Activated effector memory CD4-positive, alpha-beta T cell treated with Interleukin-2 at 50 U/mL for 16 hours (primary cell): ENCODE results near the gene IL18RAP.

Experiments
- DNase-seq: peaks from one replicate; pipeline ENCODE4 v3.0.0-alpha.2; 2020

IL18RAP gene

DNA sequence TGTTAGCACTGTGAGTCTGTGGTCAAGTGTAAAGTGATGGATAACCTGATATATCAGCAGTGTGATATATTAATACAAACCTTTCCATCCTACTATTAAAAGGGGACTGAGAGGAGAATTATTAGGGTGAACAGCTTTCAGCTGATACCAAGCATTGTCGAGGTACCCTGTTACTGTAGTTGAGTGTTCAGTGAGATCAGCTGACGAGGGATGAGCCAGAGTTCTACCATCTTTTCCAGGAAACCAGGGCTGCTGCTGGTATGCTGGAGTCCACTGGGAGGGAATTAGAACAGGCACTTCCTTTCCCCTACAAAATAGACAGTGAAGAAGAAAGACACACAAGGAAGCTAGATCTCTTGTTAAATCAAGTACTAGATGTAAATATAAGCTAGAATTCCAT is 408 bp downstream of the IL18RAP start:
- no peak for DNase-seq

DNA sequence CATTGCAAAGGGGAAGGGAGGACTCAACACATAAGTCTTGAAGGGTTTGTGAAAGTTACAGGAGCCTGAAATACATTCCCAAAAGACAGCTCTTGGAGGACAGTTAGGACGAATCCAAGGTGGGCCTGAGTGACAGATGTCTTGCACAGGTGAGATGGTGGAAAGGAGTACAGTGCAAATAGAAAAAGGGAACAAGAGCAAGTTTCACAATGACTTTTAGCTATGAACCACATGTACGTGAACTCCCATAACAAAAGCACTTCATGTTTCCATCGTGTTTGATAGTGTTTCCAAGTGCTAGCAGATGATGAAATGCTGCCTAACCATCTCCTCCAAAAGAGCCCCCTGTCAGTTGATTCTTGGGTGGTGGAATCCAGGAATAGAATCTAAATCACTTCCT is 1.8 kb downstream of the IL18RAP start:
- no peak for DNase-seq

GRCh38 chr2:102425441-102426132 is 2.6 kb downstream of the IL18RAP start:
- no peak for DNase-seq

- no peak for DNase-seq
Measured at GRCh38 chr2:102427249-102427648, 4.3 kb downstream of the IL18RAP start.

- DNase-seq, result no peak
Measured at GRCh38 chr2:102428573-102428972, 5.6 kb downstream of the IL18RAP start.

DNA sequence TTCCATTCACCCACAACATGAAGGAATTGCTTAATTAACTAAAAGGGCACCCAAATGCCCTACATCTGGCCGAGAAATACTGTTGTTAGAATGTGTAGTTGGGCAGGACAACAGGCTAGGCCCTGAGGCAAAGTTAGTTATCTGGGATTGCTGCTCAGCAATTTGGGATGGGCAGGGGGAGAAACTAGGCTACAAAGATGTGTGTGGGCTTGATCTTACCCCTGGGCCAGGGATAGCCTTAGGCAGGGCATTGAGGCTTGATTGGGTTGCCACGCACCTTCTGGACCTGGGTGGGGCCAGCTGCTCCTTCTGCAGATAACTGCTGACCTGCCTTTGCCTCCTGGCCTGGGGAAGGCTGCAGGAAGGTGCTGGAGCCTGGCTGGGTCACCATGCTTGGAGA is 9.4 kb downstream of the IL18RAP start:
- no peak for DNase-seq

DNA sequence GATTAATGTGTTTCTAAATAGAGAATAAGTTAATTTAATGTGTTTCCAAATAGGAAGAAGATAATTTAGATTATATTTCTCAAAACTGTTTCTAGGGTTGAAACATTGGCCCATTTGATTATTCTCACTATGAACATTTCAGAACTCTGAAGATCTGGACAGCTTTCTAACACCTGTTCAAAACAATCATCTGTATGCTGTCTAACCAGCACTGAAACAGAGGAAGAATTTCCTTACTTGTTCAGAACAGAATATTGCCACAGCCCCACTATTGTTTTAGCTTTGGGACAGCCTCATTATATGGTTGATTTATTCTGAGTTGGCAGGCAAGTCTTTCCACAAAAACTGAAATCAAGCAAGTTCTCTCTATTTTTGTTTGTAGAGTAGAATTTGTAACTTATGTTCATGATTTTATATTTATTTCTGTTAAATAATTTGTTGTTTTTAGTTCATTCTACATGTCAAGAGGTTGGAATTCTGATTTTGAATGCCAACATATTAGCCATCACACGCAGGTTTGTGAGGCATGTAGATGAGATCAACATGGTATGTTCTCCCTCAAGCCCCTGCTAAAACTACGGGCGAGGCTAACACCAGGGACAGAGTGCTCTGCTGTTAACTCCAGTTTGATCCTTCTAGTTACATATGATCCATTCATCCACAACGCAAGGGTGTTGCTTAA is 11.2 kb downstream of the IL18RAP start:
- no peak for DNase-seq

- no peak for DNase-seq
Measured at GRCh38 chr2:102434655-102435381, 11.9 kb downstream of the IL18RAP start.

DNA sequence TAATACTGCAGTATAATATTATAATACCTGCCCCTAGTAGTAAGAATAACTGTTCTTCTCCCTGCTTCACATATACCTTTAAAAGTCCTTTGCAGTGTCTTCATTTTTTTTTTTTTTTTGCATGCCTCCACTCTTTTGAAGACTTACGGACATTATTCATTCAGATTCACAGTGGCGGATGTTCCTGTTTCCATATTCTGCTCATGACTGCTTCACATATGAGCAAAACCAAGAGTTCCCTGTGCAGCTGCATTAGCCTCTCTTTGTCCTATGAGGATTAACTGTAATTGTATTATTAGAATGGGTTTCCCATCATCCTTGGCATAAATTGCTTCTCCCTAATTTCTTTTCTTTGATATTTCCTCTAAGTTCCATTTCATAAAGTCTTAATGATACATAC is 12.8 kb downstream of the IL18RAP start:
- no peak for DNase-seq

DNA sequence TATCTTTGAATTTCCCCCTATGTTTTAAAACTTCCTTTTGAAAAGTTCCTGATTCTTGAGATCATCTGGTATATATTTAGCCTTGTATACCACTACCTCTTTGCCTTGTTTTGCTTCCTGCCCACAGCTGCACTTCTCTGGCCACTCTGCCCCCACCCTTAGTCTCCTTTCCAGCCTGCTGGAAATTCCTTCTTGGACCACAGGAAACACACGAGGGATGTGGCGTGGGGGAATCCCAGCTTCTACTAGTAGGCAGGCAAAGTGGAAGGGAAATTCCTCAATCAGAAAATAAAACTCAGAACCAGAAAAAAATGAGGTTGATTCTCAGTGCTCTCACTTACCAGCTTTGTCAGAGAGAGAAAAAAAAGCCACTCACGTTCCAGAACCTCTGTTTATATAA is 13.4 kb downstream of the IL18RAP start:
- DNase-seq, result no peak

DNA sequence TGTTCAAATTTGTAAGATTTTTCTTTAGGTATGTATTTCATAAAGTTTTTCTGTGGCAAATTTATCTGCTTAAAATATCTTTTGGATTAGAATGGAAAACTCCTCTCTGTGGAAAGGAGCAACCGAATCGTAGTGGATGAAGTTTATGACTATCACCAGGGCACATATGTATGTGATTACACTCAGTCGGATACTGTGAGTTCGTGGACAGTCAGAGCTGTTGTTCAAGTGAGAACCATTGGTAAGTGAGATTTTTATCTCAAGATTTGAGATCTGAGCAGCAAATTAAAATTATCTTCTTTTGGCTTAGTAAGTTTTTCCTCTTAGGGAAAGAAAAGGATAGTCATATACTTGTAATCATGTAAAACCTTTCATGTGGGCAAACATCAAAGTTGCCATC is 14.2 kb downstream of the IL18RAP start:
- DNase-seq, result no peak

- DNase-seq, result no peak
Measured at GRCh38 chr2:102438111-102438510, 15.2 kb downstream of the IL18RAP start.

GRCh38 chr2:102438578-102438977 is 15.6 kb downstream of the IL18RAP start:
- DNase-seq, result no peak

- DNase-seq, result no peak
Measured at GRCh38 chr2:102439065-102439695, 16.2 kb downstream of the IL18RAP start.

- DNase-seq, result peak; percentile 19
Measured at GRCh38 chr2:102442967-102443828, 20.2 kb downstream of the IL18RAP start.

- no peak for DNase-seq
Measured at GRCh38 chr2:102444233-102444632, 21.3 kb downstream of the IL18RAP start.

GRCh38 chr2:102446936-102447335 is 24.0 kb downstream of the IL18RAP start:
- no peak for DNase-seq

- DNase-seq, result peak; percentile 41
Measured at GRCh38 chr2:102449370-102449974, 26.5 kb downstream of the IL18RAP start.

DNA sequence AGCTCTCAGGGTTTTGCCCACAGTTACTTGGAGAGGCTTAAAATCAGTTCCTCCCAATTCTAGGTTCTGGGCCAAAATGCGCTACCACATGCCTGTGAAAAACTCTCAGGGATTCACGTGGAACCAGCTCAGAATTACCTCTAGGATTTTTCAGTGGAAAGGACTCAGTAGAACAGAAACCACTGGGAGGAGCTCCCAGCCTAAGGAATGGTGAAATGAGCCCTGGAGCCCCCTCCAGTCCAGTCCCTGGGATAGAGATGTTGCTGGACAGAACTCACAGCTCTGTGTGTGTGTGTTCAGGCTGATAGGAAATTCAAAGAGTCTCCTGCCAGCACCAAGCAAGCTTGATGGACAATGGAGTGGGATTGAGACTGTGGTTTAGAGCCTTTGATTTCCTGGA is 29.0 kb downstream of the IL18RAP start:
- DNase-seq, result no peak

DNA sequence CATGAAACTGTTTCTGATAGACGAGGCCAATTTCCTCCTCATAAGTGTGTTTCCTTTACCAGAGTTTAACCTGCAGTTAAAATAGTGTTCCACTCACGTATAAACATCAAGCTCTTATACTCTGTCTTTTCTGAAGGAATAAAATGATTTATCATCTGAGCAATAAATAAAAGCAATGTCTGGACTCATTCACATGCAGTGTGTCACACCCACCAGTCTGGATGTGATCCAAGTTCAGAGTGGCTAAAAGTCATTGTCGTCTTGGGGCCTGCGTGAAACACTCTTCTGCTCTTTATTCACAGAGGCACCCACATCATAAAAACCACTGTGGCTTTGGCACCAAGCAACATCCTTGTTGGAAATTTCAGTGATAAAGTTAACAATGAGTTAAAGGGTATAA is 30.5 kb downstream of the IL18RAP start:
- no peak for DNase-seq

DNA sequence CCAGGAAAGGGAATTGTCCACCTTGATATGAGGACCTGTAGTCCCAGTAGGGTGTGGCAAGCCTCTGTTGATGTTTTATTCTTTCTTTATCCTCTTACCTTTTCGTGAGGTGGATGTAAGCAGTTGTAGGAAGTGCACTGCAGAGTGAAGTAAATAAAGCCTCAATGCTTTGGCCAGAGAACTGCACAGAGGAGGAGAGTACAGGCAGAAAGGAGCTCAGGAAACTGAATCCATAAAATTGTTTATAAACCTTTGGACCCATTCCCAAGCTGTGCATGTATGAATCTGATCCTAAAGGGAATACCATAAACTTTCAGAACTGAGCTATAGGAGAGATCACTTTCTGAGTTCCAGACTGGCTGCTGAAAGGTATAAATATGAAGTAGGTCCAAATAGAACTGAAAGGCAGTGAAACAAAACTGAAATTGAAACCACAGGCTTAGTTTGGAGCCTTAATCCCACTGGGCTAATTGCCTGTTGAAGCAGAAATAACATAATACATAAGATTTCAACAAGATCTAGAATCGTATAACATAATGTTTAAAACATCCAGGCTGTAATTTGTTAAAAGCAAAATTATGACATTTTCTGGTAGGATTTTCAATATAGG is 32.2 kb downstream of the IL18RAP start:
- no peak for DNase-seq

DNA sequence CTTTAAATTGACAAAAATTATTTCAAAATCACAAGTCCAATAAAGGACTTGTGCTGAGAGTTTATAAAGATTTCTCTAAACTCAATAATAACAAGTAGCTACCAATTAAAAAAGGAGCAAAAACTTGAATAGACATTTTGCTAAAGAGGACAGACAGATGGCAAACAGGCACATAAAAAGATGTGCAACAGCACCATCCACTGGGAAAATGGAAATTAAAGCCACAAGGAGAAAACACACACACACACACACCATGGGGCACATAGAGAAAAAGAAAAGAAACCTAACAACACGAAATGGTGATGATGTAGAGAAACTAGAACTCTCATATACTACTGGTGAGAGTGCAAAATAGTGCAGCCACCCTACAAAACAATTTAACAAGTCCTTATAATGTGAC is 37.5 kb downstream of the IL18RAP start:
- DNase-seq, result no peak
